GM18508 (cell line): Measurements from ENCODE around the gene ABCB9.

Experiments
- ATAC-seq: cut with Tn5 transposase; IDR thresholded peaks from one replicate; pipeline ENCODE4 v1.9.1; 2021; ENCODE audit warnings: moderate number of reproducible peaks; ENCODE audit not compliant: insufficient read depth, unreplicated experiment

ABCB9 gene

DNA sequence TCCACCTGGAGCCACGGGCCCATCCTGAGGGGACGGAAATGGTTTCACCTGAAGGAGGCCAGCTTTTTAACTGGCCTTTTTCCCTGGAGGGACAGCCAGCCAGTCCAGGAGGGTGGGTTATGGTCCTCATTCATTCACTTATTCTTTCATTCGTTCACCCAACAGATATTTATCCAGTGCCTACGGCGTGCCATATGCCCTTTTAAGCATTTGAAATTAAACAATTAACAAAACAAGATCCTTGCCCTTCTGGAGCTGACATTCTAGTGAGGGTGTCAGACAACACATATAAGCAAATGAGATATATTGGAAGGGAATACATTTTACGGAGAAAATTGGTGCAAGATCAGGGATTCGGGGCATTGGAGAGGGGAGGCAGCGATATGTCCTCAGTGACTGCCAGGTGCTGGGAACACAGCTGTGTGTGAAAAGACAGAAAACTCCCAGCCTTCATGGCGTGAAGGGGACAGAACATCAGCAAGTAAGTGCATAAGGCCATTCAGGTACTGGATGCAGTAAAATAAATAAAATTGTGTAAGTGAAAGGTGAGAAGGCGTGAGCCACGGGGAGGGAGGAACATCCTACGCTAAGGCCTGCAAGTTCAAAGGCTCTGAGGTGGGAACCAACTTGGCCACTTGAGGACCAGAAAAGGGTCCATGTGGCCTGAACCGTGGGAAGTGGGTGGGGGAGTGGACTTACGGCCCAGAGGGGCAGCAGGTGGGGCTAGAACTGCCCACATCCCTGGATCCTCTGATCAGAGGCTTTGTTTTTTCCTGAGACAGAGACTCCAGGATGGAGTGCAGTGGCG lies 684 bp upstream of the ABCB9 start:
- no peak for ATAC-seq

DNA sequence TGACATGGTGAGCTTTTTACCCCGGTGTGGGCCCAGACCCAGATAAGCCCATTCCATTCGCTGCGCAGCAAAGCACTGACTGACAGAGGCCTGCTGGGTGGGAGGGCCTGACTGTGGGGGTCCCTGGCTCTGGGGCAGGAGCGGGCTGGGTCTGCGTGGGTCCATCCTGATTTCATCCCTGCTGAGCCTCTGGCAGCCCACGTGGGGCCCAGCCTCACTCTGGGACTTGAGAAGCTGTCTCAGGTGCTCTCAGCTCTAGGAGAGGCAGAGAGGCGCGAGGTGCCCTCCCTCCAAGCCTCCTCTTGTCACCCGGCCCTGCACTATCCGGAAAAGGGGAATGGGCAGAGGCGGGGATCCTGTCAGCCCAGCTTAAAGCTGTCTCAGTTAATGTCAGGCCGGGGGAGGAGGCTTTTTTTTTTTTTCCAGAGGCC lies 927 bp downstream of the ABCB9 start:
- ATAC-seq = no peak

DNA sequence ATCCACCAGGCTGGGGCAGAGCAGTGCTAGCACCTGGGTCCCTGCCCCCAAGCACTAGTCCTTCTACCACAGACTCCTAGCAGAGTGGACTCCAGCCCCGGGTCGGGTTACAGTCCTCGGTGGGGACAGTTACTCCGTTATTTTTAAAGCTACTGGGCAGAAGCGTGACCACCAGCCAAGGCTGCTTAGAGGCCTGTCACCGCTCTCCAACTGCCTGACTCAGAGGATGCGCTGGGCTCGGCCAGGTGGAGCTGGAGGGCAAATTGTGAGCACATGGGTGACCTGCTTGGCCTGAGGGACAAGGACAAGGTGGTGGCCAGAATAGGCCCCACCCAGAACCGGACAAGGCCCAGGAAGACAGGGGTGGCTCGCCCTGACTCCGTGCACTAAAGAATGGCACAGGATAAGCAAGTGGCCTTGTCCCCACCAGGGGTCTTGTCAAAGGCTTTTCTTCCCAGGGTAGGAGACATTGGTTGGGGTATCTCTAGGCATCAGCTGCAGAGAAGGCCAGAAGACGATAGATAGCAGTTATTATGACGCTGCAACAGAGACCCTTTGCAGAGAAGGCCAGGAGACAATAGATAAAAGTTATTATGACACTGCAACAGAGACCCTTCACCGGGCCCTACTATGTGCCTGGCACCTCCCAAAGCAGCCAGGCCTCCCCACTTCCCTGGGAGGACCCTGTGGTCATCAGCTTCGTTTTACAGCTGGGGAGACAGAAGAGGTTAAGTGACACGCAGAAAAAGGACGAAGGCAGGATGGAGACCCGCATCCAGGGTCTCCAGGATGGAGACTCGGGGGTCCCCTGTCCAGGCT lies 1.6 kb downstream of the ABCB9 start:
- ATAC-seq = no peak

GRCh38 chr12:122963941-122964265 lies 2.4 kb downstream of the ABCB9 start:
- no peak for ATAC-seq

- ATAC-seq = no peak
These were observed 4.5 kb downstream of the ABCB9 start for GRCh38 chr12:122961531-122962329.

DNA sequence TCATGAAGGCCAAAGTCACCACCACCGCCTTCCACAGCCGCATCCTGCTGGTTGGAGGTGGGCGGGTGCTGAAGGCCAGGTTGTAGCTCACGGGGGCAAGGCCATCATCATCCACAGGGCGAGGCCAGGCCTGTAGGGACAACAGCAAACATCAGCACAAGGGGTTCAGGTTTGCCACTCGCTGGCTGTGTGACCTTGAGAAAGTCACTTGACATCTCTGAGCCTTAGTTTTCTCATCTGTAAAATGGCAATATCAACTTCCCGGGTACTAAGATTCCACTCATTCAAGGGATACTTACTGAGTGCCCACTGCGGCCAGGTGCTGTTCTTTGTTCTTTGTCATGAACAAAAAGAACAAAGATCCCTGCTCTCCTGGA lies 6.1 kb downstream of the ABCB9 start:
- no peak for ATAC-seq

DNA sequence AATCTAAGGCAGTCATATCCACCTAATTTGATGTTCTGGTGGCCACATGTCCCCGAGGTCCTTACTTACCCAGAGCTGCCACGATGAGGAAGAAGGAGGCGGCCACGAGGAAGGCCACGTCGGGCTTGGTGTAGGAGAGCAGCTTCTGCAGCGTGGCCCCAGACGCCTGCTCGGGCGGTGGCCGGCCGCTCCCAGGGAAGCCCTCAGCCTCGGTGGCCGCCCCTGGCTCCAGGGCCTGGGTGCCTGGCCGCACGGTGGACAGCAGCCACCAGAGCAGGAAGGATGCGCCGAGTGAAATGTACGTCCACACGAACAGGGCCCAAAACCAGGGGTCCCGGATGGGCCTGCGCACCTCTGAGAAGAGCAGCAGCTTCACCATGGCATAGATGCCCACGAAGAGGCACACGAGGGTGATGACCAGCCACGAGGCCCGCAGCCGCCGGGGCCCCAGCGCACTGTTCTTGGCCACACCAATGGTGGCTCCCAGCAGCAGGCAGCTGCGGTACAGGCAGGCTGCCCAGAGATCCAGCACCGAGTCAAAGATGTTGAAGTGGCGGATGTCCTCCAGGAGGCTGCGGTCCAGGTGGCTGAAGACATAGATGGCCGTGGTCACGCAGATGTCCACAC lies 6.6 kb downstream of the ABCB9 start:
- ATAC-seq = no peak

DNA sequence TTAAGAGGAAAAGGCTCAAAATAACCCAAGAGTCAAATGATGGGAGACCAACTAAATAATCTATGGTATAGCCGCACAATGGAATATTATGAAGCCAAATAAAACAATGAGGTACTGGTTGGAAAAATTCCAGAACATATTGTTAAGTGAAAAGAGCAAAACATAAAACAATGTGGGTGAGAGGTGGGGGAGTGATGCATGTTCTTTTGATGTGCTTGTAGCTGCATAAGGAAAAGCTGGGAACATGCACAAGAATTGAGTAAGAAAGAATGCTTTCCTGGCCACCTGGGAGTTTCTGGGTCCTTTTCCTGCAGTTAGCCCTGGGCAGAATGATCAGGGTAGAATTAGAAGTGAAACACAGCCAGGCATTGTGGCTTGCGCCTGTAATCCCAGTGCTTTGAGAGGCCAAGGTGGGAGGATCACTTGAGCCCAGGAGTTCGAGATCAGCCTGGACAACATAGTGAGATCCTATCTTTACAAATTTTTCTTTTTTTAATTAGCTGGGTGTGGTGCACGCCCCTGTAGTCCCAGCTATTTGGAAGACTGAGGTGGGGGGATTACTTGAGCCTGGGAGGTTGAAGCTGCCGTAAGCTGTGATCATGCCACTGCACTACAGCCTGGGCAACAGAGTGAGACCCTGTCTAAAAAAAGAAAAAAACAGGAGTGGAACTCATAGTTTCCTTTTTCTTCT lies 7.9 kb downstream of the ABCB9 start:
- ATAC-seq = no peak

DNA sequence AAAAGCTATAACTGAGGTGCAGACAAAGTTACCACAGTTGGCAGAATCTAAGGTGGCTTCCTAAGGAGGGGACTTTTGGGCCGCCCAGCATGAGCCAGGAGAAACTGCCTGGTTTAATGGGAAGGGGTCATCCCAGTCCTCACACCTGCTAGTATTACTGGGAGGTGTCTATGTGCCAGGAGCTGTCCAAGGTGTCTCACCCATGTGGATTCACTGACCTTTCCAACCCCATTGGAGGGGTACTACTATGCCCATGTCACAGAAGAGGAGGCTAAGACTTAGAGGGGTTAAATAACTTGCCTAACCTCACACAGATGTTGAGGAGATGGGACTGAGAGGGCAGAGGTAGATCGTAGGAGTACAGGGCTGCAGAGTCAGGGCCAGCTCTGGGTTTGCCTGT lies 10.2 kb downstream of the ABCB9 start:
- ATAC-seq = no peak

DNA sequence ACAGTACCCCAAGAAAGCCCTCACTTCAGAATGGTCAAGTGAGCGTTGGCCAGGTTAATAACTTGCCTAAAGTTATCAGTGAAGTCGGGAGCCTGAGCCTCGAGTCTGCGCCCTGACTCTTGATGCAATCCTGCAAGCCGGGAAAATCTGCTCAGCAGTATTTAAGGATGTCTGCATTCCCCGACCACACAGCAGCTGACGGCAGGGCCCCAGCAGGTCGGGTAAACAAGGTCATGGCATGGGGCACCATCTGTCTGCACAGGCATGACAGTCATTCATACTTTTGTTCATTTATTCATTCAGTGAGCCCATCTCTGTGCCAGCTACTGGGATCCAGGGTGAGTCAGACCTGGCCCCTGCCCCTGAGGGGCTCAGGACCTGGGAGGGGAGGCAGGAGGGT lies 11.1 kb downstream of the ABCB9 start:
- ATAC-seq = no peak

GRCh38 chr12:122951979-122952892 lies 14.0 kb downstream of the ABCB9 start:
- ATAC-seq = no peak

- no peak for ATAC-seq
These were observed 14.9 kb downstream of the ABCB9 start for GRCh38 chr12:122951406-122951805.

DNA sequence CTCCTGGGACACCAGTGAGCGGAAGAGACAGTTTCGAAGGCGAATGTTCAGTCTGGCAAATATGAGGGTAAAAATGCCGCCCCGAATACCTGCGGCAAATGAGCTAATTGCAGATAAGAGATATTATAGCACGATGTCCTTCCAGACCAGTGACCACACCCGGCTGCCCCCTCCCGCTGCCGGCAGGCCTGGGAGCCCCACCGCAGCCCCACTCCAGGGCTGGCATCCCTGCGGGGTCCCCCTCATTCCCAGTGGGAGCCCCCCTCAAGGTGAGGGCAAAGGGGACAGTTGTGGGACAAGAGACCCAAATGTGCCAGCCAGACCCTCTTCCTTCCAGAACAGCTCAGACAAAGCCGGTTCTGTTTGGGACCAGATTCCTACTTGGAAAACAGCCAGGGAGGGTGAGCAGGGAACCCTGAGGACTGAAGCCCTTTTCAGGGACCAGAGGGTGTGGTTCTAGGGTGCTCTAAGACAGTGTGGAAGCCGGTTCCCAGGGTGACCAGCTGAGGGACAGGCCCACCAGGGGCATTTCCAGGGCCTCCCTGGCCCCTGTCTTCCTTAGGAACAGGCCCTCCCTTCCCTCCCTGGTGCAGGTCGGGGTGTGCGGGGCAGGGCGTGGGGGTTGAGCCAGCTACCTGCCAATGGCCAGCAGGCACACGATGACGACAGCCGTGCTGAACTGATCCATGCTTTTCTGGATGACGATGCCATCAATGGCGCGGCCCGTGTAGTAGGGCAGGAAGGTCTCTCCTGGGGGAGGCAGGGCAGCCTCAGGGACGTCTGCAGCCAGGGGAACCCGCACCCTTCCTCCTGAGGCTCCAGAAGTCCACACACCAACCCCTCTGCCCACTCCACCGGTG lies 16.2 kb downstream of the ABCB9 start:
- ATAC-seq = no peak

DNA sequence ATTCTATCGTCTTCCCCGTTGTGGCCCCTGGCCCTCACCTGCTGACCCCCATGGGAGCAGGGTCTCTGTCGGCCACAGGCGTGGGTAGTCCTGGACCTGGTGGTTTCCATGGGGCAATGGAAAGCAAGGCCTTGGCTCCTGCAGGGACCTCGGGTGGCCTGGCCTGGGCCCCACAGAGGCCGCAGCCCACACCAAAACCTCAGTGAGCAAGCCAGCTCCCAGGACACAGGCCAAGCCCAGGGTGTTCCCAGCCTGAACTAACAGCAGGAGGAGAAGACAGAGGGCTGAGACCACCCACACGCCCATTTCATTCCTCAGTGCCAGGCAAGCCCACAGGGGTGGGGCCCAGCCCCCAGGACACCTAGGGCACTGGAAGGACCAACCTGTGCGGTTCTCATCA lies 16.9 kb downstream of the ABCB9 start:
- no peak for ATAC-seq

DNA sequence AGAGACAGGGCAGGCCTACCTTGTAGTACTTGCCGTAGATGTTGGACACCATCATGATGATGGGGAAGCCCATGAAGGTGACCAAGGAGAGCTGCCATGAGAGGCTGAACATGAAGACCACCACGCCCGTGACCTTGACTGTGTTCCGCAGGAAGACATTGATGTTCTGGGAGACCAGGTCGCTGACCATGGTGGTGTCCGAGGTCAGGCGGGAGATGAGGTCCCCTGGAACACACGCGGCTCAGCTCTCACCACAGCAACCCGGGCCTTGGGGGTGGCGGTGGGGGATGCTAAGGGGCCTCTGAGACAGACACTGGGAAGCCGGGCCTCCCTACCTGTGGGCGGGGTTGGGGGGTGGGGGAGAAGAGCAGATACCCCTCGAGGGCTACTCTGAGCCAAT lies 17.7 kb downstream of the ABCB9 start:
- no peak for ATAC-seq

DNA sequence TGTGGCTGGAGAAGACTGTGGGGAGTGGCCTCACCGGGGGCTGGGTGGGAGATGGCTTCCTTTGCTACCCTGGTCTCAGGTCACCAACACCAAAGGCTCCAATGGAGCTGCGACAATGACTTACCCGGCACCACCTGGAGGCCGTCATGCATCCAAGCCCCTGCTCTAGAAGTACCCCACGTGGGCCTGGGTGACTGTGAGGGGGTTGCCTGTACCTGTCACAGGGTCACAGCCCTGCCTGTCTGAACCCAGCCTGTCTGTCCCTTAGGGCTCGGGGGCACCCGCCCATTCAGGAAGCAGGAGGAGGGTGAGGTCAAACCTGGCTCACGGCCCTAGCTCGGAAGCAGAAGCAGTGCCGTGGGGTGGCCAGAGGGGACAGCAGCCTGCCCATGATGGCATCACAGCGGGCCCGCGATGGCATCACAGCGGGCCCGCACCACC lies 18.9 kb downstream of the ABCB9 start:
- no peak for ATAC-seq

- no peak for ATAC-seq
These were observed 19.4 kb downstream of the ABCB9 start for GRCh38 chr12:122946690-122947341.
